ENCODE data around the gene RBM3.

RBM3 gene

GRCh38 chrX:48591255-48591791 is 17.0 kb downstream of the RBM3 start:
- no peak for TF ChIP-seq GABPA (IDR thresholded peaks at IDR 0.05; ENCODE audit: low read depth)
- TF ChIP-seq POLR2AphosphoS5 (IDR thresholded peaks at IDR 0.05; ENCODE audit: low read depth), result no peak
- TF ChIP-seq SPI1 (IDR thresholded peaks at IDR 0.05; ENCODE audit: borderline replicate concordance, low read depth), result no peak
- TF ChIP-seq, protein P1, sequence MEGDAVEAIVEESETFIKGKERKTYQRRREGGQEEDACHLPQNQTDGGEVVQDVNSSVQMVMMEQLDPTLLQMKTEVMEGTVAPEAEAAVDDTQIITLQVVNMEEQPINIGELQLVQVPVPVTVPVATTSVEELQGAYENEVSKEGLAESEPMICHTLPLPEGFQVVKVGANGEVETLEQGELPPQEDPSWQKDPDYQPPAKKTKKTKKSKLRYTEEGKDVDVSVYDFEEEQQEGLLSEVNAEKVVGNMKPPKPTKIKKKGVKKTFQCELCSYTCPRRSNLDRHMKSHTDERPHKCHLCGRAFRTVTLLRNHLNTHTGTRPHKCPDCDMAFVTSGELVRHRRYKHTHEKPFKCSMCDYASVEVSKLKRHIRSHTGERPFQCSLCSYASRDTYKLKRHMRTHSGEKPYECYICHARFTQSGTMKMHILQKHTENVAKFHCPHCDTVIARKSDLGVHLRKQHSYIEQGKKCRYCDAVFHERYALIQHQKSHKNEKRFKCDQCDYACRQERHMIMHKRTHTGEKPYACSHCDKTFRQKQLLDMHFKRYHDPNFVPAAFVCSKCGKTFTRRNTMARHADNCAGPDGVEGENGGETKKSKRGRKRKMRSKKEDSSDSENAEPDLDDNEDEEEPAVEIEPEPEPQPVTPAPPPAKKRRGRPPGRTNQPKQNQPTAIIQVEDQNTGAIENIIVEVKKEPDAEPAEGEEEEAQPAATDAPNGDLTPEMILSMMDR (IDR thresholded peaks at IDR 0.05; ENCODE audit: insufficient read depth, low read length), result no peak
- TF ChIP-seq, protein P2, sequence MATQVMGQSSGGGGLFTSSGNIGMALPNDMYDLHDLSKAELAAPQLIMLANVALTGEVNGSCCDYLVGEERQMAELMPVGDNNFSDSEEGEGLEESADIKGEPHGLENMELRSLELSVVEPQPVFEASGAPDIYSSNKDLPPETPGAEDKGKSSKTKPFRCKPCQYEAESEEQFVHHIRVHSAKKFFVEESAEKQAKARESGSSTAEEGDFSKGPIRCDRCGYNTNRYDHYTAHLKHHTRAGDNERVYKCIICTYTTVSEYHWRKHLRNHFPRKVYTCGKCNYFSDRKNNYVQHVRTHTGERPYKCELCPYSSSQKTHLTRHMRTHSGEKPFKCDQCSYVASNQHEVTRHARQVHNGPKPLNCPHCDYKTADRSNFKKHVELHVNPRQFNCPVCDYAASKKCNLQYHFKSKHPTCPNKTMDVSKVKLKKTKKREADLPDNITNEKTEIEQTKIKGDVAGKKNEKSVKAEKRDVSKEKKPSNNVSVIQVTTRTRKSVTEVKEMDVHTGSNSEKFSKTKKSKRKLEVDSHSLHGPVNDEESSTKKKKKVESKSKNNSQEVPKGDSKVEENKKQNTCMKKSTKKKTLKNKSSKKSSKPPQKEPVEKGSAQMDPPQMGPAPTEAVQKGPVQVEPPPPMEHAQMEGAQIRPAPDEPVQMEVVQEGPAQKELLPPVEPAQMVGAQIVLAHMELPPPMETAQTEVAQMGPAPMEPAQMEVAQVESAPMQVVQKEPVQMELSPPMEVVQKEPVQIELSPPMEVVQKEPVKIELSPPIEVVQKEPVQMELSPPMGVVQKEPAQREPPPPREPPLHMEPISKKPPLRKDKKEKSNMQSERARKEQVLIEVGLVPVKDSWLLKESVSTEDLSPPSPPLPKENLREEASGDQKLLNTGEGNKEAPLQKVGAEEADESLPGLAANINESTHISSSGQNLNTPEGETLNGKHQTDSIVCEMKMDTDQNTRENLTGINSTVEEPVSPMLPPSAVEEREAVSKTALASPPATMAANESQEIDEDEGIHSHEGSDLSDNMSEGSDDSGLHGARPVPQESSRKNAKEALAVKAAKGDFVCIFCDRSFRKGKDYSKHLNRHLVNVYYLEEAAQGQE (IDR thresholded peaks at IDR 0.05; ENCODE audit: insufficient replicate concordance, low read depth), result no peak
- DNase-seq (ENCODE audit: low read depth in 1 of 2, low spot score in 1 of 2), result peak in 1 of 2 experiments; percentile 13
- H3K4me3 ChIP-seq (replicated peaks; ENCODE audit: insufficient read depth, low read length), result no peak overlapping the region
- no peaks in the 10 kb centered on the region for H3K27me3 ChIP-seq (ENCODE audit: insufficient read depth, poor library complexity, severe bottlenecking)
- peak overlapping the region; percentile 4; the same call in 1 of the 2 replicates for H3K27ac ChIP-seq (replicated peaks)

- Histone ChIP-seq H3K27me3 (ENCODE audit: insufficient read depth, poor library complexity, severe bottlenecking) (no peaks in the 10 kb centered on the region), H3K4me3 (replicated peaks; ENCODE audit: insufficient read depth, low read length) (no peak overlapping the region), H3K27ac (replicated peaks) (no peak overlapping the region)
- TF ChIP-seq SPI1 (IDR thresholded peaks at IDR 0.05; ENCODE audit: borderline replicate concordance, low read depth), result no peak
- TF ChIP-seq, protein P2 (IDR thresholded peaks at IDR 0.05; ENCODE audit: insufficient replicate concordance, low read depth), result no peak
- DNase-seq (ENCODE audit: low read depth in 1 of 2, low spot score in 1 of 2), result no peak
Measured at GRCh38 chrX:48592971-48593370, 18.7 kb downstream of the RBM3 start.

- Histone ChIP-seq H3K27ac (replicated peaks) (no peak overlapping the region), H3K27me3 (ENCODE audit: insufficient read depth, poor library complexity, severe bottlenecking) (no peaks in the 10 kb centered on the region), H3K4me3 (replicated peaks; ENCODE audit: insufficient read depth, low read length) (no peak overlapping the region)
- DNase-seq (ENCODE audit: low read depth in 1 of 2, low spot score in 1 of 2), result no peak
- no peak for TF ChIP-seq POLR2AphosphoS5 (IDR thresholded peaks at IDR 0.05; ENCODE audit: low read depth)
- TF ChIP-seq, protein P1 (IDR thresholded peaks at IDR 0.05; ENCODE audit: insufficient read depth, low read length), result no peak
- TF ChIP-seq, protein P2 (IDR thresholded peaks at IDR 0.05; ENCODE audit: insufficient replicate concordance, low read depth), result no peak
- TF ChIP-seq GABPA (IDR thresholded peaks at IDR 0.05; ENCODE audit: low read depth), result no peak
- no peak for TF ChIP-seq SPI1 (IDR thresholded peaks at IDR 0.05; ENCODE audit: borderline replicate concordance, low read depth)
Measured at GRCh38 chrX:48595929-48596328, 21.6 kb downstream of the RBM3 start.
